Measurements from ENCODE around the gene TSHZ2. TPM values are rescaled to one million over a fixed set of nuclear protein-coding genes. Genes with fewer than 3 reads are reported as not detected.
A peak's percentile ranks its signal among the peaks of the same experiment; 100 is the strongest.
"Not testable (repeated sequence)": the region's sequence is repeated elsewhere in the genome, so short reads cannot be mapped to it uniquely, and the experiment has no call there.

Gene TSHZ2
- total and polyA plus RNA-seq, 4 donors, result 0.93 to 8.8 (median 3.8) TPM

DNA sequence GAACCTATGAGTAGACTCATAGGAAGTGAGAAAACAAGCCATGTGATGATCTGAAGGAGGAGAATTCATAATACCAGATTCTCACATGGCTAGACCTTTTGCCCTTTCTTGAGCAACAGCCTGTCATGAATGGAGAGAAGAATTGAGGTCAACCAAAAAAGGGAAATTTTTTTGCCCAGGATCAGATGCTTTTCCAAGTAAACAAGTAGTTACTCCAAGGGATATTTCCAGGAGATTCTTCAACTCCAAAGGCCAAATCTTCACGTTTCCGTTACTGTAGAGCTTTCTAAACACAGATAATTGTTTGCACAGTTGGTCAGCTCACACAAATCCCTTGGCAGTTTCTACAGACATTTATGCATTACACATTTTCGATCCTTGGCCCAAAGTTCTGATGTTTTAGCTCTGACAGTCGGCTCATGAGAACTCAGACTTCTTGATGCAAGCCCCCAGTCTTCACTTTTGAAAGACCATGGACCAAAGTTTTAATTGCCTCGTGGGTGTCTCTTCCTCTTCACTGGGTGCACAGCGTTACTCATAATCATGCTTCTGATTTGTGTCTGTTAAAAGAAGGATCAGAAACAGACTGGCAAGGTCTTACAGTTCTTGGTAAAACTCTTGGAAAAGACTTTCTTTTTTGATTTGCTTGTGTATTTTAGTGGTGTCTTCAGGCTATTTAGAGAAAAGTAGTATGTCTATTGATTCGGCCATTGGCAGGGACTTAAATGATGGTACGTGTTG, 115.0 kb downstream of the TSHZ2 start:
- no peak overlapping the region for H3K27ac ChIP-seq (ENCODE audit: low read depth in 1 of 2, low read length in 1 of 2)

DNA sequence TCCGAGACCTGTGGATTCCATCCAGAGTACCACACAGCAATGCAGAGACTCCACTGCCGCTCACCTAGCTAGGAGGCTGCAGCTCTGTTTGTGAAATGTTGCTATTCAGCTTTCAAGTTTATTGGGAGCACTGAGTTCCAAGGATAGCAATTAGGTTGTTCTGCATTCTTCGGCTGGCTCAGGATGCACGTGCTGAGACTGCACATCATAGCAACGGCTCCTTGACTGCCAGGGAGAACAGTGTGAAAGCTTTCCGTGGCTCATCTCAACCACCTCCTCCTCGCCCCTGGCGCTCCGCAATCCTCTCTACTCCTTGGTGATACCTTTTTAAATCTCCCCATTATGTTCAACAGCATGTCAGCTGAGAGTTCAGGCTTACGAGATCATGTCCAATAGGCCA, 116.6 kb downstream of the TSHZ2 start:
- H3K27me3 ChIP-seq (ENCODE audit: control insufficient read depth in 3 of 3, insufficient read depth in 3 of 3, low read length in 2 of 3), result no peaks in the 10 kb centered on the region
- H3K4me3 ChIP-seq, result no peak overlapping the region
- no peak overlapping the region for H3K27ac ChIP-seq (ENCODE audit: low read depth in 1 of 2, low read length in 1 of 2)
- no peak overlapping the region for H3K9ac ChIP-seq (ENCODE audit: insufficient read depth in 1 of 2, low read length in 2 of 2)
- no peak for ATAC-seq (ENCODE audit: insufficient read depth, low FRiP score)
- TF ChIP-seq CTCF (IDR thresholded peaks at IDR 0.05; ENCODE audit: control extremely low read depth, extremely low read depth), result no peak
- WGBS, 2 donors, result 86 to 88% methylated on average over 10 of the region's 10 CpGs
- no peaks in the 10 kb centered on the region for H3K36me3 ChIP-seq (ENCODE audit: control insufficient read depth in 4 of 4, insufficient read depth in 4 of 4, low read length in 4 of 4)
- H3K9me3 ChIP-seq (ENCODE audit: control insufficient read depth in 4 of 4, insufficient read depth in 3 of 4, low read length in 3 of 4), result no peaks in the 10 kb centered on the region
- no peak for DNase-seq
- H3K4me1 ChIP-seq (ENCODE audit: control insufficient read depth in 5 of 5, insufficient read depth in 5 of 5, low read length in 5 of 5), result peaks cover 0 to 22% (median 0%) of the 10 kb centered on the region in 5 donors

More for the DNA sequence above, 115.0 kb downstream of the TSHZ2 start:
- H3K9me3 ChIP-seq (ENCODE audit: control insufficient read depth in 4 of 4, insufficient read depth in 3 of 4, low read length in 3 of 4), result no peaks in the 10 kb centered on the region
- ATAC-seq (ENCODE audit: insufficient read depth, low FRiP score), result no peak
- WGBS, 2 donors, result 75 to 79% methylated on average over 8 of the region's 8 CpGs
- peaks cover 0 to 10% (median 0%) of the 10 kb centered on the region in 5 donors for H3K4me1 ChIP-seq (ENCODE audit: control insufficient read depth in 5 of 5, insufficient read depth in 5 of 5, low read length in 5 of 5)
- no peaks in the 10 kb centered on the region for H3K36me3 ChIP-seq (ENCODE audit: control insufficient read depth in 4 of 4, insufficient read depth in 4 of 4, low read length in 4 of 4)
- no peak overlapping the region for H3K4me3 ChIP-seq
- no peaks in the 10 kb centered on the region for H3K27me3 ChIP-seq (ENCODE audit: control insufficient read depth in 3 of 3, insufficient read depth in 3 of 3, low read length in 2 of 3)
- no peak overlapping the region for H3K9ac ChIP-seq (ENCODE audit: insufficient read depth in 1 of 2, low read length in 2 of 2)
- TF ChIP-seq CTCF (IDR thresholded peaks at IDR 0.05; ENCODE audit: control extremely low read depth, extremely low read depth), result no peak
- peak in 1 of 3 donors; percentile 60 for DNase-seq

DNA sequence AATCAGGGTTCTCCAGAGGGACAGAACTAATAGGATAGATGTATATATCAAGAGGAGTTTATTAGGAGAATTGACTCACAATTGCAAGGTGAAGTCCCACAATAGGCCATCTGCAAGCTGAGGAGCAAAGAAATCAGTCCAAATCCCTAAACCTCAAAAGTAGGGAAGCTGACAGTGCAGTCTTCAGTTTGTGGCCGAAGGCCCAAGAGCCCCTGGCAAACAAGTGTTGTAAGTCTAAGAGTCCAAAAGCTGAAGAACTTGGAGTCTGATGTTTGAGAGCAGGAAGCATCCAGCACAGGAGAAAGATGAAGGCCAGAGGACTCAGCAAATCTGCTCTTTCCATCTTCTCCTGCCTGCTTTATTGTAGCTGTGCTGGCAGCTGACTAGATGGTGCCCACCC, 117.7 kb downstream of the TSHZ2 start:
- H3K36me3 ChIP-seq (ENCODE audit: control insufficient read depth in 4 of 4, insufficient read depth in 4 of 4, low read length in 4 of 4); H3K9me3 ChIP-seq (ENCODE audit: control insufficient read depth in 4 of 4, insufficient read depth in 3 of 4, low read length in 3 of 4); H3K4me3 ChIP-seq; H3K27ac ChIP-seq (ENCODE audit: low read depth in 1 of 2, low read length in 1 of 2); ATAC-seq (ENCODE audit: insufficient read depth, low FRiP score); DNase-seq; H3K9ac ChIP-seq (ENCODE audit: insufficient read depth in 1 of 2, low read length in 2 of 2); H3K27me3 ChIP-seq (ENCODE audit: control insufficient read depth in 3 of 3, insufficient read depth in 3 of 3, low read length in 2 of 3): not testable (repeated sequence)
- peaks cover 0 to 25% (median 0%) of the 10 kb centered on the region in 5 donors for H3K4me1 ChIP-seq (ENCODE audit: control insufficient read depth in 5 of 5, insufficient read depth in 5 of 5, low read length in 5 of 5)
- 78 to 100% methylated on average over 1 of the region's 1 CpG for WGBS, 2 donors

DNA sequence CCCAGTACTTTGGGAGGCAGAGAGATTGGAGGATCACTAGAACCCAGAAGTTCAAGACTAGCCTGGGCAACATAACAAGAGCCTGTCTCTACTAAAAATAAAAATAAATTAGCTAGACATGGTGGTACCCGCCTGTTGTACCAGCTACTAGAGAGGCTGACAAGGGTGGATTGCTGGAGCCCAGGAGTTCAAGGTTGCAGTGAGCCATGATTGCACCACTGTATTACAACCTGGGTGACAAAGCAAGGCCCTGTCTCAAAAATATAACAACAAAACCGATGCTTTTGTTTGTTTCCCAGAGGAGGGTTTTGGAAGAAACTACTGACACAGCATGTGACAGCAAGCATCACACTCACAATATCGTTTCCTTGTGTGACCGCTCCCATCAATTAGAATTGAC, 119.6 kb downstream of the TSHZ2 start:
- Histone ChIP-seq H3K4me1 (ENCODE audit: control insufficient read depth in 5 of 5, insufficient read depth in 5 of 5, low read length in 5 of 5) (peaks cover 0 to 25% (median 0%) of the 10 kb centered on the region in 5 donors), H3K9ac (ENCODE audit: insufficient read depth in 1 of 2, low read length in 2 of 2) (no peak overlapping the region), H3K36me3 (ENCODE audit: control insufficient read depth in 4 of 4, insufficient read depth in 4 of 4, low read length in 4 of 4) (no peaks in the 10 kb centered on the region), H3K27ac (ENCODE audit: low read depth in 1 of 2, low read length in 1 of 2) (no peak overlapping the region), H3K4me3 (no peak overlapping the region), H3K9me3 (ENCODE audit: control insufficient read depth in 4 of 4, insufficient read depth in 3 of 4, low read length in 3 of 4) (no peaks in the 10 kb centered on the region), H3K27me3 (ENCODE audit: control insufficient read depth in 3 of 3, insufficient read depth in 3 of 3, low read length in 2 of 3) (no peaks in the 10 kb centered on the region)
- no peak for ATAC-seq (ENCODE audit: insufficient read depth, low FRiP score)
- no peak for DNase-seq
- WGBS, 2 donors, result 86 to 92% methylated on average over 4 of the region's 4 CpGs
- no peak for TF ChIP-seq CTCF (IDR thresholded peaks at IDR 0.05; ENCODE audit: control extremely low read depth, extremely low read depth)
